ENCODE measurements around the gene PPP2R5D.

The PPP2R5D gene

GRCh38 chr6:42962096-42962495 lies 22.3 kb upstream of the PPP2R5D start:
- Histone ChIP-seq H3K9me3 (ENCODE audit: control insufficient read depth, insufficient read depth, low read length) (no peaks in the 10 kb centered on the region), H3K4me3 (ENCODE audit: low read length) (no peak overlapping the region), H3K36me3 (ENCODE audit: control insufficient read depth, low read length) (peaks cover 37% of the 10 kb centered on the region), H3K4me1 (ENCODE audit: control insufficient read depth, low read length) (peaks cover 16% of the 10 kb centered on the region), H3K27me3 (ENCODE audit: control insufficient read depth, low read length) (no peaks in the 10 kb centered on the region), H3F3A (ENCODE audit: control insufficient read depth, insufficient read depth) (0 out of 2 replicates have a peak, but pooled peaks cover 5% of the 10 kb centered on the region), H3K79me2 (ENCODE audit: control insufficient read depth, low read length) (no peaks in the 10 kb centered on the region), H3K9me2 (replicated peaks; ENCODE audit: control insufficient read depth, low read length) (no peaks in the 10 kb centered on the region), H4K20me1 (ENCODE audit: control insufficient read depth, insufficient read depth, low read depth, low read length) (no peaks in the 10 kb centered on the region; the same call in 1 of the 2 replicates), H3K4me2 (ENCODE audit: low read length) (no peak overlapping the region), H3K27ac (ENCODE audit: low read depth, low read length) (no peak overlapping the region)
- TF ChIP-seq EZH2phosphoT487 (IDR thresholded peaks at IDR 0.05; ENCODE audit: borderline replicate concordance, low read length) (no peak), CTCF (IDR thresholded peaks at IDR 0.05; ENCODE audit: low read depth, low read length, poor library complexity, severe bottlenecking) (no peak)

- Histone ChIP-seq H3K27me3 (ENCODE audit: control insufficient read depth, low read length) (no peaks in the 10 kb centered on the region), H3K9me3 (ENCODE audit: control insufficient read depth, insufficient read depth, low read length) (no peaks in the 10 kb centered on the region), H3K4me2 (ENCODE audit: low read length) (no peak overlapping the region), H3K27ac (ENCODE audit: low read depth, low read length) (no peak overlapping the region), H3K4me1 (ENCODE audit: control insufficient read depth, low read length) (peaks cover 16% of the 10 kb centered on the region), H4K20me1 (ENCODE audit: control insufficient read depth, insufficient read depth, low read depth, low read length) (no peaks in the 10 kb centered on the region; the same call in 1 of the 2 replicates), H3K36me3 (ENCODE audit: control insufficient read depth, low read length) (peaks cover 40% of the 10 kb centered on the region), H3K9me2 (replicated peaks; ENCODE audit: control insufficient read depth, low read length) (no peaks in the 10 kb centered on the region), H3K79me2 (ENCODE audit: control insufficient read depth, low read length) (no peaks in the 10 kb centered on the region), H3K4me3 (ENCODE audit: low read length) (no peak overlapping the region), H3F3A (ENCODE audit: control insufficient read depth, insufficient read depth) (0 out of 2 replicates have a peak, but pooled peaks cover 5% of the 10 kb centered on the region)
- TF ChIP-seq EZH2phosphoT487 (IDR thresholded peaks at IDR 0.05; ENCODE audit: borderline replicate concordance, low read length) (no peak), CTCF (IDR thresholded peaks at IDR 0.05; ENCODE audit: low read depth, low read length, poor library complexity, severe bottlenecking) (no peak)
Observed at GRCh38 chr6:42962502-42963178, 21.7 kb upstream of the PPP2R5D start.

GRCh38 chr6:42963179-42963854 lies 21.1 kb upstream of the PPP2R5D start:
- Histone ChIP-seq H3K9me3 (ENCODE audit: control insufficient read depth, insufficient read depth, low read length) (no peaks in the 10 kb centered on the region), H4K20me1 (ENCODE audit: control insufficient read depth, insufficient read depth, low read depth, low read length) (no peaks in the 10 kb centered on the region; the same call in 1 of the 2 replicates), H3K4me2 (ENCODE audit: low read length) (no peak overlapping the region), H3K27me3 (ENCODE audit: control insufficient read depth, low read length) (no peaks in the 10 kb centered on the region), H3K27ac (ENCODE audit: low read depth, low read length) (no peak overlapping the region), H3K4me3 (ENCODE audit: low read length) (no peak overlapping the region), H3K9me2 (replicated peaks; ENCODE audit: control insufficient read depth, low read length) (no peaks in the 10 kb centered on the region), H3K4me1 (ENCODE audit: control insufficient read depth, low read length) (peaks cover 16% of the 10 kb centered on the region), H3K79me2 (ENCODE audit: control insufficient read depth, low read length) (no peaks in the 10 kb centered on the region), H3F3A (ENCODE audit: control insufficient read depth, insufficient read depth) (0 out of 2 replicates have a peak, but pooled peaks cover 5% of the 10 kb centered on the region), H3K36me3 (ENCODE audit: control insufficient read depth, low read length) (peaks cover 43% of the 10 kb centered on the region)
- TF ChIP-seq EZH2phosphoT487 (IDR thresholded peaks at IDR 0.05; ENCODE audit: borderline replicate concordance, low read length) (no peak), CTCF (IDR thresholded peaks at IDR 0.05; ENCODE audit: low read depth, low read length, poor library complexity, severe bottlenecking) (no peak)

Measured in DOHH2 (cell line).